Kidney tubule cell (primary cell): ENCODE measurements around the gene RNF103.
A peak's percentile ranks its signal among the peaks of the same experiment; 100 is the strongest.
"Not testable (repeated sequence)": the region's sequence is repeated elsewhere in the genome, so short reads cannot be mapped to it uniquely, and the experiment has no call there.

ENCODE experiments used
- DNase-seq: peaks from one replicate; pipeline ENCODE4 v3.0.0-alpha.2; 2018; ENCODE audit warnings: low spot score

Gene RNF103

GRCh38 chr2:86623494-86624266 lies at the start of gene RNF103:
TSS of gene RNF103 (minus strand) at chr2:86623865. CDS start at chr2:86622886, 979 bp downstream.
- peak; percentile 90 for DNase-seq

GRCh38 chr2:86673011-86673410 lies 49.3 kb upstream of the RNF103 start:
- DNase-seq, result no peak

- DNase-seq, result no peak
Observed at GRCh38 chr2:86672027-86672545, 48.4 kb upstream of the RNF103 start.

GRCh38 chr2:86671337-86671981 lies 47.8 kb upstream of the RNF103 start:
- no peak for DNase-seq

GRCh38 chr2:86669323-86669722 lies 45.7 kb upstream of the RNF103 start:
- DNase-seq, result not testable (repeated sequence)

GRCh38 chr2:86661333-86661732 lies 37.7 kb upstream of the RNF103 start:
- DNase-seq, result no peak

- no peak for DNase-seq
Observed at GRCh38 chr2:86650188-86650587, 26.5 kb upstream of the RNF103 start.

GRCh38 chr2:86649119-86649947 lies 25.7 kb upstream of the RNF103 start:
- peak; percentile 84 for DNase-seq

GRCh38 chr2:86648681-86649080 lies 25.0 kb upstream of the RNF103 start:
- DNase-seq, result peak; percentile 49

GRCh38 chr2:86646865-86647264 lies 23.2 kb upstream of the RNF103 start:
- DNase-seq, result peak; percentile 9

GRCh38 chr2:86646329-86646728 lies 22.7 kb upstream of the RNF103 start:
- no peak for DNase-seq

GRCh38 chr2:86645752-86646151 lies 22.1 kb upstream of the RNF103 start:
- no peak for DNase-seq

GRCh38 chr2:86638712-86639111 lies 15.0 kb upstream of the RNF103 start:
- no peak for DNase-seq

GRCh38 chr2:86636842-86637241 lies 13.2 kb upstream of the RNF103 start:
- no peak for DNase-seq

GRCh38 chr2:86634352-86634751 lies 10.7 kb upstream of the RNF103 start:
- no peak for DNase-seq

GRCh38 chr2:86633155-86633651 lies 9.5 kb upstream of the RNF103 start:
- no peak for DNase-seq

GRCh38 chr2:86632672-86633071 lies 9.0 kb upstream of the RNF103 start:
- DNase-seq, result no peak

- no peak for DNase-seq
Observed at GRCh38 chr2:86631846-86632485, 8.3 kb upstream of the RNF103 start.

GRCh38 chr2:86628091-86628522 lies 4.4 kb upstream of the RNF103 start:
- peak; percentile 20 for DNase-seq

- DNase-seq, result no peak
Observed at GRCh38 chr2:86627550-86627949, 3.9 kb upstream of the RNF103 start.

GRCh38 chr2:86625096-86625495 lies 1.4 kb upstream of the RNF103 start:
- no peak for DNase-seq

GRCh38 chr2:86624267-86624547 lies 542 bp upstream of the RNF103 start:
- DNase-seq, result no peak
